GM12864 (cell line): ENCODE results near the gene NLGN1.

Experiments
- DNase-seq: peaks from one replicate; pipeline ENCODE4 v3.0.0-alpha.2; 2011; ENCODE audit warnings: low read depth
- H3K4me3 ChIP-seq: 2 replicates; pipeline ENCODE4 v1.5.1; 2011; ENCODE audit warnings: mild to moderate bottlenecking, low read depth, low read length, control low read depth
- CTCF ChIP-seq: IDR thresholded peaks from 2 replicates; pipeline ENCODE4 v1.5.1; 2011; ENCODE audit warnings: low read depth, mild to moderate bottlenecking, moderate library complexity, low read length, control low read depth, inconsistent platforms; ENCODE audit errors: missing control alignments

NLGN1 gene

GRCh38 chr3:173553635-173554280 lies 156.2 kb downstream of the NLGN1 start:
- peak; percentile 54 for TF ChIP-seq CTCF
- no peak overlapping the region for H3K4me3 ChIP-seq
- no peak for DNase-seq

- no peak for DNase-seq
Observed at GRCh38 chr3:173556546-173556945, 159.0 kb downstream of the NLGN1 start.

GRCh38 chr3:173567997-173568396 lies 170.5 kb downstream of the NLGN1 start:
- no peak for DNase-seq
- TF ChIP-seq CTCF: no peak
- H3K4me3 ChIP-seq: no peak overlapping the region

More at GRCh38 chr3:173556546-173556945, 159.0 kb downstream of the NLGN1 start:
- no peak overlapping the region for H3K4me3 ChIP-seq
- no peak for TF ChIP-seq CTCF

- no peak overlapping the region for H3K4me3 ChIP-seq
- DNase-seq: no peak
- TF ChIP-seq CTCF: no peak
Observed at GRCh38 chr3:173568623-173569022, 171.1 kb downstream of the NLGN1 start.

- no peak for DNase-seq
- no peak overlapping the region for H3K4me3 ChIP-seq
- no peak for TF ChIP-seq CTCF
Observed at GRCh38 chr3:173583496-173583895, 186.0 kb downstream of the NLGN1 start.

GRCh38 chr3:173584093-173584837 lies 186.7 kb downstream of the NLGN1 start:
- TF ChIP-seq CTCF: peak; percentile 65
- no peak overlapping the region for H3K4me3 ChIP-seq
- no peak for DNase-seq
